ELR (cell line): ENCODE results near the gene PTPN13.

Experiments used
- DNase-seq: peaks from one replicate; pipeline ENCODE4 v3.0.0-alpha.2; 2015; ENCODE audit warnings: low read depth

Gene PTPN13

GRCh38 chr4:86818841-86819240 lies 224.7 kb downstream of the PTPN13 start:
- DNase-seq = no peak

- DNase-seq = no peak
Observed at GRCh38 chr4:86819561-86819960, 225.4 kb downstream of the PTPN13 start.

- DNase-seq = no peak
Observed at GRCh38 chr4:86821151-86821550, 227.0 kb downstream of the PTPN13 start.

GRCh38 chr4:86822136-86822535 lies 228.0 kb downstream of the PTPN13 start:
- DNase-seq = peak; percentile 28

- peak; percentile 73 for DNase-seq
Observed at GRCh38 chr4:86825511-86825910, 231.4 kb downstream of the PTPN13 start.

- DNase-seq = peak; percentile 90
Observed at GRCh38 chr4:86831262-86832130, 237.4 kb downstream of the PTPN13 start.

- no peak for DNase-seq
Observed at GRCh38 chr4:86833615-86834014, 239.5 kb downstream of the PTPN13 start.

GRCh38 chr4:86834901-86835300 lies 240.8 kb downstream of the PTPN13 start:
- DNase-seq = peak; percentile 49

GRCh38 chr4:86835677-86836076 lies 241.6 kb downstream of the PTPN13 start:
- no peak for DNase-seq

GRCh38 chr4:86837691-86838503 lies 243.8 kb downstream of the PTPN13 start:
- no peak for DNase-seq

GRCh38 chr4:86840858-86841257 lies 246.7 kb downstream of the PTPN13 start:
- DNase-seq = no peak

GRCh38 chr4:86841309-86841708 lies 247.2 kb downstream of the PTPN13 start:
- DNase-seq = no peak

- no peak for DNase-seq
Observed at GRCh38 chr4:86845593-86845992, 251.5 kb downstream of the PTPN13 start.

- DNase-seq = no peak
Observed at GRCh38 chr4:86846921-86847320, 252.8 kb downstream of the PTPN13 start.

GRCh38 chr4:86847571-86847970 lies 253.5 kb downstream of the PTPN13 start:
- no peak for DNase-seq

- DNase-seq = peak; percentile 37
Observed at GRCh38 chr4:86848136-86848535, 254.0 kb downstream of the PTPN13 start.

GRCh38 chr4:86848732-86849619 lies 254.9 kb downstream of the PTPN13 start, which contains the start of gene SLC10A6:
SLC10A6 (minus strand) TSS chr4:86849384; CDS start chr4:86849115, 269 bp downstream.
- no peak for DNase-seq

GRCh38 chr4:86853209-86853608 lies 259.1 kb downstream of the PTPN13 start:
- no peak for DNase-seq

- DNase-seq = peak; percentile 78
Observed at GRCh38 chr4:86855572-86855971, 261.5 kb downstream of the PTPN13 start.

GRCh38 chr4:86856896-86857295 lies 262.8 kb downstream of the PTPN13 start:
- DNase-seq = no peak

GRCh38 chr4:86857341-86858052 lies 263.4 kb downstream of the PTPN13 start:
- DNase-seq = peak; percentile 30
